CD1c-positive myeloid dendritic cell (primary cell): ENCODE data around the gene ANKRD34B.
"Not testable (repeated sequence)": the region's sequence is repeated elsewhere in the genome, so short reads cannot be mapped to it uniquely, and the experiment has no call there.

Source experiments
- DNase-seq: peaks from one replicate; pipeline ENCODE4 v3.0.0-alpha.2; 2016; ENCODE audit errors: extremely low spot score

The ANKRD34B gene

DNA sequence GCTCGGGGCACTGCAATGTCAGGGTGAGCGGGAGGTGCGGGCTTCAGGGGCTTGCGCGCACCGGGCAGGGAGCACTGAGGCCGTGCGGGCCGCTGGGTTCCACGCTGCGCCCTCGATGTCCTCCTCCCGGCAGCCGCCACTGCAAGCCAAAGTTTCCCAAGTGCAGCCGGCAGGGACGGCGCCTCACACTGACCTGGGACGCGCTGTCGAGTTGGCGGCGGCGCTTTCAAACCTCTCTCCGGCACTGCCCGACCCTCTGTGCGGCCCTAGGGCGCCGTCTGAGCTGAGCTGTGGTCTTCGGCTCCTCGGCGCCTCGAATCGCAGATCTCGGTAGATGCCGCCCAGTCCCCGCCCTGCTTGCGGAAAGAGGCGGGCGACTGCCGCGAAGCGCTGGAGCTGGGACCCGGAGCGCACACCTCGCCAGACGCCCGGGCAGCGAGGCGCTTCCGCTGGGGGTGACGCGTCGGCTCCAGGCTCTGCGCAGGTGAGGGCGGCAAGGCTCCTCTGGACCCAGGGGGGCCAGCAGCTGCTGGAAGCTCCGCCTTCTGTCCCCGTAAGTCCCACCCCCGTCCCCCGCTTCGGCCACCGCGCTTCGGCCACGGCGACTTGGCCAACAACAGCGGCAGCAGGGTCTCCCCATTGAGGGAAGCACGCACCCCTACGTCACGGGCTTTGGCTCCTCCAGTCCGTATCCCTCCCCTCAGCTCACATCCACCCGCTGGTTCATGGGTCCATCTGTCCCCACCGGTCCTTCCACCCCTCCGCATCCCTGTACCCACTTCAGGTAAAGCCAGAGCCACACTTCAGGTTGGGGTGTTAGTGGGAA lies at the start of gene ANKRD34B:
ANKRD34B (minus strand) TSS at position 320 of the 826 bp plus-strand sequence. CDS start 10,261 bp downstream, outside the sequence.
- DNase-seq = no peak

DNA sequence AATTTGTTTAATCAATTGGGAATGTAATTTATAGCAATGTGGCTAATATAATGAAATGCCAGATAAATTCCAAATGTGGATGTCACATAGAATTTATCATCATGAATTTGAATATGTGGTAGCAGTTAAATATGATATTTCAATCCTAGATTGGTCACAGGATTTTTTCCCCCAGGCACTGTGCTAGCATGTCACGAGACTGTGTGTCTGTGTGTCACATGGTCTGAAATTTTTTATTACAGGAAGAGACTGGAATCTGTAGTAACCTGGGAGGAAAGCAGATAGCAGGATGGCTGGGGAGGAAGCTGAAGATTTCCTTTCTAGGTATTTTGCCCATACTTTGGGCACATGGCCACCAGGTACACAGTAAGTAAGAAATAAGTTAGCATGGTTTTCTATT lies 49.0 kb upstream of the ANKRD34B start:
- no peak for DNase-seq

DNA sequence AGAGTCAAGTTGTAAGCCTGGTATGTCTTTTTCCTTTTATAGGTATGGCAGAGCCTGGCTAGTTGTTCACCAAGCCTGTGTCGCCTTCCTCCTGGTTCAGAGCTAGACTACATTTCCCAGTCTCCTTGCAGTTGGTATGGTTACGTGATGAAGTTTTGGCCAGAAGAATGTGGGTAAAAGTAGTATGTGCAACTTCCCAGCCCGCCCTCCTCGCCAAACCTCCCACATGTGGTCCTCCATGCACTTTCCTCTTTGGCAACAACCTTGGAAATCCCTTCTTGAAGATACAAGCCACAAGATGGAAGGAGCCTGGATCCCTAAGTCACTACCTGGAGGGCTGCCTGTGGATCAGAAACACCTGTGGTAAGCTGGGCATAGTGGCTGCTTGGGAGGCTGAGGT lies 48.4 kb upstream of the ANKRD34B start:
- DNase-seq = no peak

DNA sequence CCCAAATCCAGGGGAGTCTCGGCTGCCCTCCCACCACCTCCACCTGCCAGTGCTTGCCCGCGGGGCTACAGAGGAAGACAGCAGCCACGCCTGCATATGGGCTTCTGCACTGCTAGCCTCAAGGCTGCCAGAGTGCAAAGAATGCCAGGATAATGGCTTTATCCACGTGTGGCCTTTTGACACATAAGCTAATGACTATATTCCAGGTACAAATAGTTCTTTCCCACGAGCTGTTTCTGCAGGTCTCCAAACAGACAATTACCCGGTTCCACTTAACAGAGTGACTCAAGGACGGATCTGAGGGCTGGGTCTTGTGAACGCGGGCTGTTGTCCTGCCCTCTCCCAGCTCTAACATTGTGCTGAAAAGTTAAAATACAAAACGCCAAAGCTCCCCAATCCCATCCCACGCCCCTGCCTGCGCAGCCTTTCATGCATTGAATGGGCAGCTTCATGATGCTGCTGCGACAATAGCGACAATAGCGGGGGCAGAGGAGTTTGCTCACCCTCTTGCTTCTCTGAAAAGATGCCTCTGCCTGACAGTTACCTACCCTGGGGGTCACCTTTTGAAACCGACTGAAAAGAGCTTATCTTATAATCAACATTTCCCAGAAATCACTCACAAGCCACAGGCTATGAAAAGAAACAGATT lies 45.3 kb upstream of the ANKRD34B start:
- no peak for DNase-seq

DNA sequence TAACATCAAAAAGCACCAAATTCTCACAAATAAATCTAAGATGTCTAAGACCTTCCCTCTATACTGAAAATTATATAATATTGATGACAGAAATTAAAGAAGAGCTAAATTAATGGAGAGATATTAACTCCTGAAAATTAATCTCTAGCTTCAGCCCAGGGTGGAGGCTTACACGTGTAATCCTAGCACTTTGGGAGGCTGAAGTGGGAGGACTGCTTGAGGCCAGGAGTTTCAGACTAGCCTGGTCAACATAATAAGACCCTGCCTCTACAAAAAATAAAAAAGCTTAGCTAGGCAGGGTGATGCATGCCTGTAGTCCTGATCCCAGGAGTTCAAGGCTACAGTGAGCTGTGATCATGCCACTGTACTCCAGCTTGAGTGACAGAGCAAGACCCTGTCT lies 39.6 kb upstream of the ANKRD34B start:
- no peak for DNase-seq

DNA sequence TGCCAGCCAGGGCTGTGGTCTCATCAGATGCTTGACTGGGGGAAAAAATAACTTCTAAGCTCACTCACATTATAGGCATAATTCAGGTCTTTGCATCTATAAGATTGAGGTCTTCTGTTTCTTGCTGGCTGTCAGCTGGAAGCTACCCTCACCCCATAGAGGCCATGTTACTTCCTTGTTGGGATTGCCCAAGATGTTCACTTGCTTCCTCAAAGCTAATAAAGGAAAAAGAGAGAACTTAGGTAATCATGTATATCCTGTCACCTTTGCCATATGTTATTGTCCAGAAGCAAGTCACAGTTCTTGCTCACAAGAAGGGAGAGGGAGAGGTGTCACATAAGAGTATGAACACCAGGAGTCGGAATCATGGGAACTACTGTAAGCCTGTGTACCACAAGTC lies 38.7 kb upstream of the ANKRD34B start:
- peak; percentile 58 for DNase-seq

DNA sequence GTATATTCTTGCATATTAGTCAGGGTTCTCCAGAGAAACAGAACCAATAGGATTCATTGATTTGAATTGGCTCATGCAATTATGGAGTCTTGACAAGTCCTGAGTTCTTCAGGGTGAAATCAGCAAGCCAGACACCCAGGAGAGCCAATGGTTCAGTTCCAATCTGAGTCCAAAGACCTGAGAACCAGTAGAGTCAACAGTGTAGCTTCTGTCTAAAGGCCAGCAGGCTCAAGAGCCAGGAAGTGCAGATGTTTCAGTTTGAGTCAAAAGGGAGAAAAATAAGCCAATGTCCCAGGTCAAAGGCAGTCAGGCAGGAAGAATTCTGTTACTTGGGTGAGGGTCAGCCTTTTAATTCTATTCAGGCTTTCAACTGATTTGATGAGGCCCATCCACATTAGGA lies 37.8 kb upstream of the ANKRD34B start:
- no peak for DNase-seq

DNA sequence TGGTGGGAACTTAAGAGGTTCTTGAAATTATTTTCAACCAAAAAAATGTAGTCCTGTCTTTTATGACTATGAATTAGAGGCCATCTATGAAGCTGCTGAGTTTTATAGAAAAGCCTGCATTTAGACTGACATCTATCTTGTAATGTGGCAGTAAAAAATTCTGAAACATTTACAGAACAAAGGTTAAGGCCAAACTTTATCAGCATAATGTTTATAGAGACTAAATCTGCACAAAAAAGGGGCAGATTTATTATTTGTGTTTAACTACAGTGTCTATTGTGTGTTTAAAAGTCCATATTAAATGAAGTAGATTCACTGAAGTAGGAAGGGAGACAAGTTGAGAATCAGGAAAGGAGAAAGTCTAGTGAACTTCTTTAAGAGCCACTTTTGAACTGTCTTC lies 37.3 kb upstream of the ANKRD34B start:
- DNase-seq = no peak

DNA sequence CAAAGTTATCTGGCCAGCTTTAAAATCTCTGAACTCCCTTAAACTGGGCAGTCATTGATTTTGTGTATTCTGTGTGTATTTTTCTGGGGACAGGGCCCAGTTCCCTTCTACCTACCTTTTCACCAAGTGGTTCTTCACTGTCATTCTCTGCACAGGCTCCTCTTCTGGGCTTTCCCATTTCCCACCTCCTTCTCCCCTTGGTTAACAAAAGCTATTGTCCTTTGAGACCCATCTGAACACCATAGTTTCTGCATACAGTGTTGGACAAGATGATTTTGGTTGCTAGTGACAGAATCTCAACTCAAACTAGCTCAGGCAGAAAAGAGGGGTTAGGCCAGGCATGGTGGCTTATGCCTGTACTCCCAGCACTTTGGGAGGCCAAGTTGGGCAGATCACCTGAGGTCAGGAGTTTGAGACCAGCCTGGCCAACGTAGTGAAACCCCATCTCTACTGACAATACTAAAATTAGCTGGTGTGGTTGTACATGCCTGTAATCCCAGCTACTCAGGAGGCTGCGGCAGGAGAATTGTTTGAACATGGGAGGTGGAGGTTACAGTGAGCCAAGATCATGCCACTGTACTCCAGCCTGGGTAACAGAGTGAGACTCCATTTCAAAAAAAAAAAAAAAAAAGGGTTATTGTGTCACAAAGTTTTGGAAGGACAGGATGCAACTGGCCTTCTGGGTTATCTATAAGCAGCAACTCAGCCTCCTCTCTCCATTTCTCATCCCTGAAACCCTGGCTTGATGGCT lies 31.0 kb upstream of the ANKRD34B start:
- DNase-seq = no peak

DNA sequence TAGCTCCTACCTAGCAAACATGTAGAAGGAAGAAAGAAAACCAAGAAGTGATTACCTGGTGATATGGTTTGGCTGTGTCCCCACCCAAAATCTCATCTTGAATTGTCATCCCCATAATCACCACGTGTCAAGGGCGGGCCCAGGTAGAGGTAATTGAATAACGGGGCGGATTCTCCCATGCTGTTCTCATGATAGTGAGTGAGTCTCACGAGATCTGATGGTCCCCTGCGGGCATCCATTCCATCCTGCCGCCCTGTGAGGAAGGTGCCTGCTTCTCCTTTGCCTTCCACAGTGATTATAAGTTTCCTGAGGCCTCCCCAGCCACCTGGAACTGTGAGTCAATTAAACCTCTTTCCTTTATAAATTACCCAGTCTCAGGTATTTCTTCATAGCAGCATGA lies 27.4 kb upstream of the ANKRD34B start:
- DNase-seq = no peak

DNA sequence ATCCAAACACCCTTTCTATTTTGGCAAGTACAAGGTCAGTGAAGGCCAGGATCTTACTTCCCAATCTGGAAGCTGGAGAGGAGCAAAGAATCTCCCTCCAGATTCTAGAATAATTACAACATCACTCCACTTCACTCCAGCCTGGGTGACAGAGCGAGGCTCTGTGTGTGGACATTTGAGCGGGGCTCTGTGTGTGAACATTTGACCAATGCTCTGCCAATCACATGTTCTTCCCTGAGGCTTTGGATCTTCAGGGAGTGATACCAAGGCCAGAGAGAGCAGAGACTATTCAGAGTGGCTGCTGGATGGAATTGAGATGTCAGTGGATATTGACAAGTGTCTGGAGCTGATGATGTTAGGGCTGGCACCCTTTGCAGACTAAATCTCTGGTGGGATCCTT lies 24.7 kb upstream of the ANKRD34B start:
- no peak for DNase-seq

DNA sequence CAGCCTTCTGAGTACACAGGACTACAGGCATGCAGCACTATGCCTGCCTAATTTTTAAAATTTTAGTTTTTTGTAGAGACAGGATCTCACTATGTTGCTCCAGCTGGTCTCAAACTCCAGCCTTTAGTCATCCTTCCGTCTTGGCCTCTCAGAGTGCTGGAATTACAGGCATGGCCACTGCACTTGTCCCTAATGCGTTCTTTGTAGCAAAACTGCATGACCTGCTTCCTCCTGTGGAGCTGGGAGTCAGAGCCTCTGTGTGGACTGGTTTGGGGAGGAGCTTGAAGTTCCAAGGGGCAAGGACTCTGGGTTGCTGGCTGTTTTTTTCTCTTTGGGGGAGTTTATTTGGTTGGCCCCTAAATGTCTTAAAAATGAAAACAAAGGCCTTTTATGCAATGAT lies 22.7 kb upstream of the ANKRD34B start:
- DNase-seq = no peak

DNA sequence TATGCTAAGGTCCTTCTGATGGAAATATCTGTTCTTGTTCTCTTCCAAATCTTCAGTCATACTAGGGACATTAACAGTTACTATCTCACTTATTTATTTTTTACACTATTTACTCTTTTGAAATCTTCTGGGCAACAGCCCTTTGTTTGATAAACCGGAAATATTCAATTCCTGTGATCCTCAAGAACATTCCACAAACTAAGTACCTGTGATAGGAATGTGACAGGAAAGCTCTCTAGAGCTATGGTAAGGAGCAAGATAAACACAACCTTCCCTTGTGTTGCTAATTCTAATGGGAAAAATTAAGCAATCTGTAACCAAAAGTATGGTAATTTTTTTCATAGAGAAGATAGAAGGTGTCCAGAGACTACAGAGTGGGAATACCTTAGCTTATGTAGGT lies 22.0 kb upstream of the ANKRD34B start:
- DNase-seq = no peak

DNA sequence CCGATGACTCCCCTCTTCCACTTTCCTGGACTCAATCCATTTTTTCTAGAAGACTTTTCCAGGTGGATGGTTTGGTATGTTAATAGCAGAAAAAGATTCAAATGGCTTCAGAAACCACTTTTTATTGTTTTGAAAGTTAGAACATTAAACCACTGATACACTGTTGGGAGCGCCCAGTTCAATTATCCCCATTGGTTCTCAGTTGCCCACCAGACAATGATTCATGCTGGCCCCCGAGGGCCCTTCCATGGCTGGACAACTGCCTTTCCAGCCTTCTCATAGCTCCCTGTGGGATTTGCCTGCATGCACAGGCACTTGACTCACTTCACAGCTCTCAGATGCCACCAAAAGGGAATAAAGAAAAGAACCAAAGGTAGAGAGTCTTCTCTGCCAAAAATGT lies 21.3 kb upstream of the ANKRD34B start:
- no peak for DNase-seq

DNA sequence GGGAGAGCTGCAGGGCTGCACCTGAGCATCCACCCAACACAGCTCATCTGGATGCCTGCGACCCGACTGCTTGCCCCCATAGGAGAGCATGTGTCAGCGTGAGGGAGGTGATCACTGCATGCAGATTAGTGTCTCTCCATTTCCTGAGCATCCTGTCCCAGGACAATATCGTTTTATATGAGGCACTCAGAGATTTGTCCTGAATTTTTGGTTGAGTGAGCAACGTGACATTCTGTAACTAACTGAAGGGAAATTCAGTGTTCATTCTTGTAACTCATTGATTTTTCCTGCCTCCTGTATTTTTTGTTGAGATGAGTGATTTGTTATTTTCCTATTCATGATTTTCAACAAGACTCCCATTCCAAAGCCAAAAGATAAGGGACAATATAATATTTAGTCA lies 20.7 kb upstream of the ANKRD34B start:
- DNase-seq = no peak

DNA sequence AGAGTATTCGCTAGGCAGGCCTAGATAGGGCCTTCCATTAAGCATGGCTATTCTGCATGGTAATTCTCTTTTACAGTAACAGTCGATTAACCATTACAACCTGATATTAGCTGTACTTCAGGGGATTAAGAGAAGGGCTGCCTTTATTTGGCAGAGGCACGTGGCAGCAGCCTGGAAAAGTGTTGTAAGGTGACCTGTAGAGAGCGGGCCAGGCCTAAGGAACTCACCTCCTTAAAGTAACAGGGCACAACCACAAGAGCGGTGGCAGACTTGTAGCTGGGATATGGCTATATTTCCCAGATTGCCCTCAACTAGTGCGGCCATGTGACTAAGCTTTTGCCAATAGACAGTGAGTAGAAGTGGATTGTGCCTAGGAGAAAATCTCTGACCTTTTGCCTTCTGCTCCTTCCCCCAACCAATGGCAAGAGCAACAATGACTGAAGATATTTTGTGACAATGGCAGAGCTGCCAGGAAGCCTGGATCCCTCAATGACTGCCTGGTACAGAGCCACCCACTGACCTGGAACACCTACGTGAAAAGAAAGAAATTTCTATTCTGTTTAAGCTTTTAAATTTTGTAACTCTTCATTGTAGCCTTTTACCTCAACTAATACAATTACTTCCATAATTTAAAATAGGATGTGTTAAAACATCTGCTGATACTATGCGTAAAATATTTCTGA lies 18.9 kb upstream of the ANKRD34B start:
- DNase-seq = no peak

DNA sequence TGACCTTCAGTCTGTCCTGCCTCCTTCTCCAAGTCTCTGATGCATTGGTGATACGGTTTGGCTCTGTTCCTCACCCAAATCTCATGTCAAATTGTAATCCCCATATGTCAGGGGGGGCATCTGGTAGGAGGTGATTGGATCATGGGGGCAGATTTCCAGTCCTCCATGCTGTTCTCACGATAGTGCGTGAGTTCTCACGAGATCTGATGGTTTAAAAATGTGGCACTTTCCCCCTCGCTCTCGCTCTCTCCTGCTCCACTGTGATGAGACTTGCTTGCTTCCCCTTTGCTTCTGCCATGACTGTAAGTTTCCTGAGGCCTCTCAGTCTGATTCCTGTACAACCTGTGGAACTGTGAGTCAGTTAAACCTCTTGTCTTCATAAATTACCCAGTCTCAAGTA lies 14.7 kb upstream of the ANKRD34B start:
- no peak for DNase-seq

DNA sequence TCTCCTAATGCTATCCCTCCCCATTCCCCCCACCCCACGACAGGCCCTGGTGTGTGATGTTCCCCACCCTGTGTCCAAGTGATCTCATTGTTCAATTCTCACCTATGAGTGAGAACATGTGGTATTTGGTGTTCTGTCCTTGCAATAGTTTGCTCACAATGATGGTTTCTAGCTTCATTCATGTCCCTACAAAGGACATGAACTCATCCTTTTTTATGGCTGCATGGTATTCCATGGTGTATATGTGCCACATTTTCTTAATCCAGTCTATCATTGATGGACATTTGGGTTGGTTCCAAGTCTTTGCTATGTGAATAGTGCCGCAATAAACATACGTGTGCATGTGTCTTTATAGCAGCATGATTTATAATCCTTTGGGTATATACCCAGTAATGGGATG lies 10.2 kb upstream of the ANKRD34B start:
- DNase-seq = not testable (repeated sequence)

DNA sequence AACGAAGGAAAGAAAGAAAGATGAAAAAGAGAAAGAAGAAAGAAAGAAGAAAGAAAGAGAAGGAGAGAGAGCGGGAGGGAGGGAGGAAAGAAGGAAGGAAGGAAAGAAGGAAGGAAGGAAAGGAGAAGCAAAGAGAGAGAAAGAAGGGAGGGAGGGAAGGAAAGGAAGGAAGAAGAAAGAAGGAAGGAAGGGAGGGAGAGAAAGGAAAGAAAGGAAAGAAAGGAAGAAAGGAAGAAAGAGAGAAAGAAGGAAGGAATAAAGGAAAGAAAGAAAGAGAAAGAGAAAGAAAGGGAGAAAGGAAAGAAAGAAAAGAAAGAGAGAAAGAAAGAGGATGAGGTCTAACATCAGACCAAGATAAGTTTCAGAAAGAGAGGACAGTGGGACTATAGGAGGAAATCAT lies 9.0 kb upstream of the ANKRD34B start:
- no peak for DNase-seq

DNA sequence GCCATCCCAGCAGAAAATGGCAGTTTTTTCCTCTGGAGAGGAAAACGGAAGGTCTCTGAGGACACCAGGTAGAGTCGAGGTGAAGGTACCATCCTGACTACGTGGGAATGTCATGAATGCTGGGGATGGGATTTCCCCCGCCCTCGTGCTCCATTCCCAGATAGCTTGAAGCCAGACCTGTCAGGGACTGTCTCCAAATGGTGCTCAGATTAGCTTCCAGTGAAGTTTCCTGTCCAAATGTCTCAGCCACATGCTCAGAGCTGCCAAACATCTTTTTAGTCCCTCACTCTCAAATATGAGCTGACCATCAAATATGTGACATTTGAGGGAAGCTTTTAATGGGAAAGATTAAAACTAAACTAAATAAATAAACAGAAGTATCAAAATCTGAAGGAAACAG lies 7.6 kb upstream of the ANKRD34B start:
- no peak for DNase-seq

DNA sequence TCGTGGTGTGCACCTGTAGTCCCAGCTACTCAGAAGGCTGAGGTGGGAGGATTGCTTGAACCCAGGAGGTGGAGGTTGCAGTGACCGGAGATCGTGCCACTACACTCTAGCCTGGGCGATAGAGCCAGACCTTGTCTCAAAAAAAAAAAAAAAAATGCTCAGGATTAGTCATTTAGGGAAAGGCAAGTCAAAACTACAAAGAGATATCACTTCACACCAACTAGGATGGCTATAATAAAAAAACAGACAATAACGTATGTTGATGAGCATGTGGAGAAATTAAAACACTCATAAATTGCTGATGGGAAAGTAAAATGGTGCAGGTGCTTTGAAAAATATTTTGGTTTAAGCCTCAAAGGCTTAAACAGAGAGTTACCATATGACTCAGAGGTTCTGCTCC lies 6.3 kb upstream of the ANKRD34B start:
- DNase-seq = no peak

DNA sequence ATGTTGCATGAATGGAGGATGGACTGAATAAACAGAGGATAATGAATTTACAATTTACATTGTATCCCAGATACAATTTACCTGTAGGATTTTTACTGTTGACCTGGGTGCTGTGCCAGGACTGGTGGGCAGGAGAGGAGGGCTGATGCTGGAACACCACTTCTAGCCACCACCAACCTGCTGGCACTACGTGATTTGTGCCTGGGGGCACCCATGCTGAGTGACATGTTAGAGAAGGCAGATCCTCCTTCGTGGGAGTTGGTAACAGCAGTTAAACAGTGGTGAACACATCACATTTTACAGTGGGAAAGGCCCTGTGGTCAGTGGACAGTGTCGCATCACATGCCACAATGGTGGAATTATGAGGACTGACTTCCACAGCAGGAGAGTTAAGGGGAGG lies 3.0 kb upstream of the ANKRD34B start:
- DNase-seq = no peak
